ENCODE measurements around the gene TSC2. TPM values are rescaled to one million over a fixed set of nuclear protein-coding genes. Genes with fewer than 3 reads are reported as not detected.
A peak's percentile ranks its signal among the peaks of the same experiment; 100 is the strongest.

The TSC2 gene
- total and polyA plus RNA-seq, 2 of the 13 experiments (the other 11 are each of a cell fraction or from before 2014, with no cell fraction given), result 19.6 to 40.4 TPM

DNA sequence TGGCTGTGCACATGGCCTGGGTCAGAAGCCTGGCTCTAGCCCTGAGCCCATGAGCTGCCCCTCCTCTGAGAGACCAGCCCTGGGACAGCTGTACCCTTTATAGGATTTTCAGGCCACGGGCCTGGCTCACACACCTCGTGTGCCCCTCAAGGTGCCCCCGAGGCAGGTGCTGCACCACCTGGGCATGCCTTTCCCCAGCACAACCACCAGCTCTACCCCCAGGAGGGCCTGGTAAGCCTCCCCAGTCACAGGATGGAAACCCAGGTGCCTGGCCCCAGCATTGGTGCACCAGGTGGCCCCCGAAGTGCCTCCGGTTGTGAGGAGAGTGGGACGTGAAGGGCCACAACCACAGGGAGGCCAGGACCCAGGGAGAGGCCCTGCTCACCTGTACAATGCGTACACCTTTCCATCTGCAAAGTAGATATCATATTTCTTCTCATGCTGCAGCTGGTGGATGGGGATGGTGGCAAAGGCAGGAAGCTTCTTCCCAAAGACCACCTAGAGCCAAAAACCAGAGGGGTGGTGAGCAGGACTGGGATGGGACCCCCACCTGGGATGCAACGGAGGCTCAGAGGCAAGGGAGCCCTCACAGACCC is 44.5 kb upstream of the TSC2 start (continued):
- TF ChIP-seq, protein P1, sequence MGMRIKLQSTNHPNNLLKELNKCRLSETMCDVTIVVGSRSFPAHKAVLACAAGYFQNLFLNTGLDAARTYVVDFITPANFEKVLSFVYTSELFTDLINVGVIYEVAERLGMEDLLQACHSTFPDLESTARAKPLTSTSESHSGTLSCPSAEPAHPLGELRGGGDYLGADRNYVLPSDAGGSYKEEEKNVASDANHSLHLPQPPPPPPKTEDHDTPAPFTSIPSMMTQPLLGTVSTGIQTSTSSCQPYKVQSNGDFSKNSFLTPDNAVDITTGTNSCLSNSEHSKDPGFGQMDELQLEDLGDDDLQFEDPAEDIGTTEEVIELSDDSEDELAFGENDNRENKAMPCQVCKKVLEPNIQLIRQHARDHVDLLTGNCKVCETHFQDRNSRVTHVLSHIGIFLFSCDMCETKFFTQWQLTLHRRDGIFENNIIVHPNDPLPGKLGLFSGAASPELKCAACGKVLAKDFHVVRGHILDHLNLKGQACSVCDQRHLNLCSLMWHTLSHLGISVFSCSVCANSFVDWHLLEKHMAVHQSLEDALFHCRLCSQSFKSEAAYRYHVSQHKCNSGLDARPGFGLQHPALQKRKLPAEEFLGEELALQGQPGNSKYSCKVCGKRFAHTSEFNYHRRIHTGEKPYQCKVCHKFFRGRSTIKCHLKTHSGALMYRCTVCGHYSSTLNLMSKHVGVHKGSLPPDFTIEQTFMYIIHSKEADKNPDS (CRISPR knock-in tag; IDR thresholded peaks at IDR 0.05), result no peak
- TF ChIP-seq NRL (CRISPR knock-in tag; IDR thresholded peaks at IDR 0.05; ENCODE audit: borderline replicate concordance) (0 out of 2 replicates have a peak, but pooled peaks have one; percentile 6), IKZF1 (IDR thresholded peaks at IDR 0.05) (no peak), HNRNPH1 (optimal IDR thresholded peaks at IDR 0.05; ENCODE audit: low read depth, low read length) (no peak), ZNF567 (CRISPR knock-in tag; IDR thresholded peaks at IDR 0.05; ENCODE audit: borderline replicate concordance) (no peak), CREB1 (IDR thresholded peaks at IDR 0.05) (no peak), CREB1 (CRISPR knock-in tag; IDR thresholded peaks at IDR 0.05) (no peak), ZNF781 (CRISPR knock-in tag; IDR thresholded peaks at IDR 0.05; ENCODE audit: borderline replicate concordance, not compliant biosample characterization) (peak; percentile 31), NR2F1 (CRISPR knock-in tag; IDR thresholded peaks at IDR 0.05) (no peak), ZNF329 (CRISPR knock-in tag; IDR thresholded peaks at IDR 0.05; ENCODE audit: low read depth) (0 out of 2 replicates have a peak, but pooled peaks have one; percentile 21), ZNF24 (IDR thresholded peaks at IDR 0.05) (no peak), MIER2 (CRISPR knock-in tag; IDR thresholded peaks at IDR 0.05) (no peak)
- TF ChIP-seq, protein P2, sequence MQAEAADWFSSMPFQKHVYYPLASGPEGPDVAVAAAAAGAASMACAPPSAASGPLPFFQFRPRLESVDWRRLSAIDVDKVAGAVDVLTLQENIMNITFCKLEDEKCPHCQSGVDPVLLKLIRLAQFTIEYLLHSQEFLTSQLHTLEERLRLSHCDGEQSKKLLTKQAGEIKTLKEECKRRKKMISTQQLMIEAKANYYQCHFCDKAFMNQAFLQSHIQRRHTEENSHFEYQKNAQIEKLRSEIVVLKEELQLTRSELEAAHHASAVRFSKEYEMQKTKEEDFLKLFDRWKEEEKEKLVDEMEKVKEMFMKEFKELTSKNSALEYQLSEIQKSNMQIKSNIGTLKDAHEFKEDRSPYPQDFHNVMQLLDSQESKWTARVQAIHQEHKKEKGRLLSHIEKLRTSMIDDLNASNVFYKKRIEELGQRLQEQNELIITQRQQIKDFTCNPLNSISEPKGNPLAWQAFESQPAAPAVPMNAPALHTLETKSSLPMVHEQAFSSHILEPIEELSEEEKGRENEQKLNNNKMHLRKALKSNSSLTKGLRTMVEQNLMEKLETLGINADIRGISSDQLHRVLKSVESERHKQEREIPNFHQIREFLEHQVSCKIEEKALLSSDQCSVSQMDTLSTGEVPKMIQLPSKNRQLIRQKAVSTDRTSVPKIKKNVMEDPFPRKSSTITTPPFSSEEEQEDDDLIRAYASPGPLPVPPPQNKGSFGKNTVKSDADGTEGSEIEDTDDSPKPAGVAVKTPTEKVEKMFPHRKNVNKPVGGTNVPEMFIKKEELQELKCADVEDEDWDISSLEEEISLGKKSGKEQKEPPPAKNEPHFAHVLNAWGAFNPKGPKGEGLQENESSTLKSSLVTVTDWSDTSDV (CRISPR knock-in tag; IDR thresholded peaks at IDR 0.05), result 0 out of 2 replicates have a peak, but pooled peaks have one; percentile 61
- TF ChIP-seq, protein P3, sequence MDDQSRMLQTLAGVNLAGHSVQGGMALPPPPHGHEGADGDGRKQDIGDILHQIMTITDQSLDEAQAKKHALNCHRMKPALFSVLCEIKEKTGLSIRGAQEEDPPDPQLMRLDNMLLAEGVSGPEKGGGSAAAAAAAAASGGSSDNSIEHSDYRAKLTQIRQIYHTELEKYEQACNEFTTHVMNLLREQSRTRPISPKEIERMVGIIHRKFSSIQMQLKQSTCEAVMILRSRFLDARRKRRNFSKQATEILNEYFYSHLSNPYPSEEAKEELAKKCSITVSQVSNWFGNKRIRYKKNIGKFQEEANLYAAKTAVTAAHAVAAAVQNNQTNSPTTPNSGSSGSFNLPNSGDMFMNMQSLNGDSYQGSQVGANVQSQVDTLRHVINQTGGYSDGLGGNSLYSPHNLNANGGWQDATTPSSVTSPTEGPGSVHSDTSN (CRISPR knock-in tag; IDR thresholded peaks at IDR 0.05; ENCODE audit: borderline replicate concordance), result no peak
- TF ChIP-seq, protein P4, sequence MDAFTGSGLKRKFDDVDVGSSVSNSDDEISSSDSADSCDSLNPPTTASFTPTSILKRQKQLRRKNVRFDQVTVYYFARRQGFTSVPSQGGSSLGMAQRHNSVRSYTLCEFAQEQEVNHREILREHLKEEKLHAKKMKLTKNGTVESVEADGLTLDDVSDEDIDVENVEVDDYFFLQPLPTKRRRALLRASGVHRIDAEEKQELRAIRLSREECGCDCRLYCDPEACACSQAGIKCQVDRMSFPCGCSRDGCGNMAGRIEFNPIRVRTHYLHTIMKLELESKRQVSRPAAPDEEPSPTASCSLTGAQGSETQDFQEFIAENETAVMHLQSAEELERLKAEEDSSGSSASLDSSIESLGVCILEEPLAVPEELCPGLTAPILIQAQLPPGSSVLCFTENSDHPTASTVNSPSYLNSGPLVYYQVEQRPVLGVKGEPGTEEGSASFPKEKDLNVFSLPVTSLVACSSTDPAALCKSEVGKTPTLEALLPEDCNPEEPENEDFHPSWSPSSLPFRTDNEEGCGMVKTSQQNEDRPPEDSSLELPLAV (CRISPR knock-in tag; conservative IDR thresholded peaks at IDR 0.05; ENCODE audit: low read depth), result no peak
